GM23338 (cell line): ENCODE data around the gene MRM2.

Experiments used
- JUNB ChIP-seq: IDR thresholded peaks from one replicate; pipeline ENCODE4 v1.6.1; 2016; ENCODE audit warnings: antibody characterized with exemption; ENCODE audit not compliant: unreplicated experiment
- POLR2AphosphoS5 ChIP-seq: IDR thresholded peaks from 2 replicates; pipeline ENCODE4 v1.6.1; 2016; ENCODE audit warnings: antibody characterized with exemption, low read depth
- STAT1 ChIP-seq: IDR thresholded peaks from one replicate; pipeline ENCODE4 v1.6.1; 2016; ENCODE audit warnings: antibody characterized with exemption; ENCODE audit not compliant: unreplicated experiment
- ZNF331 ChIP-seq: fragments of 250-450 bp; sonication (Bioruptor Pico); IDR thresholded peaks from 2 replicates; pipeline ENCODE4 v1.5.0; 2020; ENCODE audit warnings: low read depth, mild to moderate bottlenecking, moderate library complexity
- TF ChIP-seq, protein P1 (sequence below), 2 experiments: fragments of 200-600 bp in 1 of 2; sonication (generic) in 1 of 2; conservative IDR thresholded peaks; 2 replicates each; pipeline versions ENCODE4 v1.5.1 to v1.6.1; 2016 to 2017; ENCODE audit warnings: antibody characterized with exemption in 2 of 2, low read depth in 2 of 2, mild to moderate bottlenecking in 2 of 2, moderate library complexity in 1 of 2
- TF ChIP-seq, protein P2 (sequence below): IDR thresholded peaks from one replicate; pipeline ENCODE4 v1.6.1; 2018; ENCODE audit warnings: antibody characterized with exemption; ENCODE audit not compliant: unreplicated experiment

DNA sequence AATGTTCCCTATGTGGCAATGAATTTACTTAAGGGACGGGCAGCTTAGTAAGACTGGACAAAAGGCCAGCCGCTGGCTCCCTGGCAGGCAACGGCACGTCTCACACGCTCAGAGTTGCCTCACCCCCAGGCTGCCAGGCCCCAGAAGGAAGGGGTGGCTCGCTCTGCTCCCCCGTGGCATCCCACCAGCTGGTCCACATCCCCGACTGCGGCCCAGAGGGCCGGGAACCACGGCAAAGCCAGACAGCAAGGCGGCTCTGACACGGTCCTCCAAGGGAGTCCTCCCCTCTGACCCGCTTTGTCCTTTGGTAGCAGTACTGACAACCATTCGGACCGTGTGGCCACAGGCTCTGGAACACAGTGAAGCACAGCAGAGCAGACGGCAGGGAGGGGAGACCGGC, 34.1 kb upstream of the MRM2 start:
- TF ChIP-seq POLR2AphosphoS5 (no peak), JUNB (no peak), ZNF331 (CRISPR knock-in tag) (no peak), STAT1 (no peak)
- TF ChIP-seq, protein P1, sequence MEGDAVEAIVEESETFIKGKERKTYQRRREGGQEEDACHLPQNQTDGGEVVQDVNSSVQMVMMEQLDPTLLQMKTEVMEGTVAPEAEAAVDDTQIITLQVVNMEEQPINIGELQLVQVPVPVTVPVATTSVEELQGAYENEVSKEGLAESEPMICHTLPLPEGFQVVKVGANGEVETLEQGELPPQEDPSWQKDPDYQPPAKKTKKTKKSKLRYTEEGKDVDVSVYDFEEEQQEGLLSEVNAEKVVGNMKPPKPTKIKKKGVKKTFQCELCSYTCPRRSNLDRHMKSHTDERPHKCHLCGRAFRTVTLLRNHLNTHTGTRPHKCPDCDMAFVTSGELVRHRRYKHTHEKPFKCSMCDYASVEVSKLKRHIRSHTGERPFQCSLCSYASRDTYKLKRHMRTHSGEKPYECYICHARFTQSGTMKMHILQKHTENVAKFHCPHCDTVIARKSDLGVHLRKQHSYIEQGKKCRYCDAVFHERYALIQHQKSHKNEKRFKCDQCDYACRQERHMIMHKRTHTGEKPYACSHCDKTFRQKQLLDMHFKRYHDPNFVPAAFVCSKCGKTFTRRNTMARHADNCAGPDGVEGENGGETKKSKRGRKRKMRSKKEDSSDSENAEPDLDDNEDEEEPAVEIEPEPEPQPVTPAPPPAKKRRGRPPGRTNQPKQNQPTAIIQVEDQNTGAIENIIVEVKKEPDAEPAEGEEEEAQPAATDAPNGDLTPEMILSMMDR (conservative IDR thresholded peaks at IDR 0.05; ENCODE audit: low read depth in 2 of 2): no peak
- TF ChIP-seq, protein P2, sequence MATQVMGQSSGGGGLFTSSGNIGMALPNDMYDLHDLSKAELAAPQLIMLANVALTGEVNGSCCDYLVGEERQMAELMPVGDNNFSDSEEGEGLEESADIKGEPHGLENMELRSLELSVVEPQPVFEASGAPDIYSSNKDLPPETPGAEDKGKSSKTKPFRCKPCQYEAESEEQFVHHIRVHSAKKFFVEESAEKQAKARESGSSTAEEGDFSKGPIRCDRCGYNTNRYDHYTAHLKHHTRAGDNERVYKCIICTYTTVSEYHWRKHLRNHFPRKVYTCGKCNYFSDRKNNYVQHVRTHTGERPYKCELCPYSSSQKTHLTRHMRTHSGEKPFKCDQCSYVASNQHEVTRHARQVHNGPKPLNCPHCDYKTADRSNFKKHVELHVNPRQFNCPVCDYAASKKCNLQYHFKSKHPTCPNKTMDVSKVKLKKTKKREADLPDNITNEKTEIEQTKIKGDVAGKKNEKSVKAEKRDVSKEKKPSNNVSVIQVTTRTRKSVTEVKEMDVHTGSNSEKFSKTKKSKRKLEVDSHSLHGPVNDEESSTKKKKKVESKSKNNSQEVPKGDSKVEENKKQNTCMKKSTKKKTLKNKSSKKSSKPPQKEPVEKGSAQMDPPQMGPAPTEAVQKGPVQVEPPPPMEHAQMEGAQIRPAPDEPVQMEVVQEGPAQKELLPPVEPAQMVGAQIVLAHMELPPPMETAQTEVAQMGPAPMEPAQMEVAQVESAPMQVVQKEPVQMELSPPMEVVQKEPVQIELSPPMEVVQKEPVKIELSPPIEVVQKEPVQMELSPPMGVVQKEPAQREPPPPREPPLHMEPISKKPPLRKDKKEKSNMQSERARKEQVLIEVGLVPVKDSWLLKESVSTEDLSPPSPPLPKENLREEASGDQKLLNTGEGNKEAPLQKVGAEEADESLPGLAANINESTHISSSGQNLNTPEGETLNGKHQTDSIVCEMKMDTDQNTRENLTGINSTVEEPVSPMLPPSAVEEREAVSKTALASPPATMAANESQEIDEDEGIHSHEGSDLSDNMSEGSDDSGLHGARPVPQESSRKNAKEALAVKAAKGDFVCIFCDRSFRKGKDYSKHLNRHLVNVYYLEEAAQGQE: no peak
